ENCODE measurements around the gene GNRHR.

Gene GNRHR

GRCh38 chr4:67700116-67700737 is 54.0 kb downstream of the GNRHR start:
- no peak for DNase-seq
- H3K4me1 Mint-ChIP-seq: peaks cover 47% of the 10 kb centered on the region
- no peaks in the 10 kb centered on the region for H3K27me3 Mint-ChIP-seq

GRCh38 chr4:67699603-67700002 is 54.6 kb downstream of the GNRHR start:
- ATAC-seq (no peak), DNase-seq (no peak)
- Mint-ChIP-seq H3K9me3 (no peaks in the 10 kb centered on the region), H3K4me1 (peaks cover 42% of the 10 kb centered on the region), H3K4me3 (peak overlapping the region; percentile 89), H3K36me3 (ENCODE audit: low read depth) (peaks cover 16% of the 10 kb centered on the region), H3K27me3 (no peaks in the 10 kb centered on the region), H3K27ac (peak overlapping the region; percentile 94)

More at GRCh38 chr4:67700116-67700737, 54.0 kb downstream of the GNRHR start:
- ATAC-seq: peak; percentile 8
- peak overlapping the region; percentile 89 for H3K4me3 Mint-ChIP-seq
- H3K36me3 Mint-ChIP-seq (ENCODE audit: low read depth): peaks cover 15% of the 10 kb centered on the region
- H3K9me3 Mint-ChIP-seq: peaks cover 4% of the 10 kb centered on the region
- H3K27ac Mint-ChIP-seq: peak overlapping the region; percentile 94

- DNase-seq: no peak
- H3K36me3 Mint-ChIP-seq (ENCODE audit: low read depth): peaks cover 19% of the 10 kb centered on the region
- peaks cover 36% of the 10 kb centered on the region for H3K4me1 Mint-ChIP-seq
- H3K27me3 Mint-ChIP-seq: no peaks in the 10 kb centered on the region
- no peak overlapping the region for H3K27ac Mint-ChIP-seq
- H3K4me3 Mint-ChIP-seq: no peak overlapping the region
- ATAC-seq: no peak
- H3K9me3 Mint-ChIP-seq: no peaks in the 10 kb centered on the region
These were observed 56.1 kb downstream of the GNRHR start for GRCh38 chr4:67697860-67698687.

GRCh38 chr4:67696061-67696460 is 58.1 kb downstream of the GNRHR start:
- H3K27me3 Mint-ChIP-seq: no peaks in the 10 kb centered on the region
- H3K4me3 Mint-ChIP-seq: no peak overlapping the region
- no peaks in the 10 kb centered on the region for H3K9me3 Mint-ChIP-seq
- peaks cover 36% of the 10 kb centered on the region for H3K36me3 Mint-ChIP-seq (ENCODE audit: low read depth)
- ATAC-seq (no peak), DNase-seq (no peak)
- no peak overlapping the region for H3K27ac Mint-ChIP-seq
- H3K4me1 Mint-ChIP-seq: peaks cover 22% of the 10 kb centered on the region

- DNase-seq: no peak
- Mint-ChIP-seq H3K9me3 (no peaks in the 10 kb centered on the region), H3K4me1 (peaks cover 24% of the 10 kb centered on the region), H3K27me3 (no peaks in the 10 kb centered on the region), H3K36me3 (ENCODE audit: low read depth) (peaks cover 43% of the 10 kb centered on the region), H3K27ac (no peak overlapping the region), H3K4me3 (no peak overlapping the region)
- ATAC-seq: no peak
These were observed 59.5 kb downstream of the GNRHR start for GRCh38 chr4:67694662-67695061.

GRCh38 chr4:67691328-67691727 is 62.9 kb downstream of the GNRHR start:
- Mint-ChIP-seq H3K36me3 (ENCODE audit: low read depth) (peaks cover 50% of the 10 kb centered on the region), H3K4me1 (peaks cover 12% of the 10 kb centered on the region), H3K27ac (no peak overlapping the region), H3K9me3 (no peaks in the 10 kb centered on the region), H3K4me3 (no peak overlapping the region), H3K27me3 (no peaks in the 10 kb centered on the region)
- DNase-seq (no peak), ATAC-seq (no peak)
